Upper lobe of left lung (tissue), 6 donors: ENCODE measurements around the gene GNA12. TPM values are rescaled to one million over a fixed set of nuclear protein-coding genes. Genes with fewer than 3 reads are reported as not detected.

ENCODE experiments used
- ATAC-seq, 2 donors: fragments of 200-7000 bp; cut with Tn5 transposase; one replicate each; pipeline ENCODE4 v1.9.1; 2022; ENCODE audit warnings: mild to moderate bottlenecking in 2 of 2, moderate library complexity in 2 of 2; ENCODE audit not compliant: low FRiP score in 2 of 2
- DNase-seq, 2 donors: peaks; one replicate each; pipeline ENCODE4 v3.0.0-alpha.2; 2019 to 2020
- H3K27ac ChIP-seq, 4 donors: fragments of 200-600 bp; sonication (generic); one replicate each; pipeline ENCODE4 v1.5.1; 2016 to 2019
- H3K27me3 ChIP-seq, 4 donors: fragments of 200-600 bp; sonication (generic); one replicate each; pipeline ENCODE4 v1.5.1; 2017 to 2019
- H3K36me3 ChIP-seq, 4 donors: fragments of 200-600 bp; sonication (generic); one replicate each; pipeline ENCODE4 v1.5.1; 2016 to 2019
- H3K4me1 ChIP-seq, 4 donors: fragments of 200-600 bp; sonication (generic); one replicate each; pipeline ENCODE4 v1.5.1; 2018 to 2019
- H3K4me3 ChIP-seq, 4 donors: fragments of 200-600 bp; sonication (generic); one replicate each; pipeline ENCODE4 v1.5.1; 2017 to 2019; ENCODE audit warnings: mild to moderate bottlenecking in 2 of 4, moderate library complexity in 1 of 4
- H3K9me3 ChIP-seq, 4 donors: fragments of 200-600 bp; sonication (generic); one replicate each; pipeline ENCODE4 v1.5.1; 2018 to 2019
- CTCF ChIP-seq, 6 experiments: fragments of 450-650 bp in 4 of 6; fragments of 200-600 bp in 2 of 6; sonication (generic) in 2 of 6; IDR thresholded peaks; one replicate each; pipeline ENCODE4 v1.5.1; 2016 to 2019; ENCODE audit warnings: antibody characterized with exemption in 6 of 6
- EP300 ChIP-seq, 4 donors: sonication (generic); formaldehyde crosslinking; IDR thresholded peaks; one replicate each; pipeline ENCODE4 v1.5.1; 2017; ENCODE audit warnings: antibody characterized with exemption in 4 of 4, control low read depth in 2 of 4
- POLR2A ChIP-seq, 4 donors: fragments of 450-650 bp; IDR thresholded peaks; one replicate each; pipeline ENCODE4 v1.5.1; 2016 to 2017; ENCODE audit warnings: antibody characterized with exemption in 4 of 4, mild to moderate bottlenecking in 2 of 4
- POLR2AphosphoS5 ChIP-seq, 2 donors: sonication (generic); formaldehyde crosslinking; IDR thresholded peaks; one replicate each; pipeline ENCODE4 v1.5.1; 2017; ENCODE audit warnings: antibody characterized with exemption in 2 of 2
- WGBS, 2 donors: methylation state at CpG; one replicate each; pipeline ENCODE4 v1.1.5; 2017 to 2018; 5-methylcytosine and 5-hydroxymethylcytosine counted together
- total RNA-seq, 6 donors: library from RNA; depleted of rRNA in 4 of 6; stranded (reverse); fragments of >200 nt in 4 of 6; gene quantifications; one replicate each; pipeline versions ENCODE4 v1.1.0 to v1.2.1, GENCODE V29; 2016 to 2021
- donor health status: DM: no; HTN: no; CAD: no; lungs with moderate emphysema.
- donor health status: DM: no; HTN: yes; CAD: no; lungs with severe emphysema.

The GNA12 gene
- total RNA-seq, 6 donors from 2014 or later, result 24.0 to 52.3 (median 35.7) TPM

- H3K36me3 ChIP-seq, result no peaks in the 10 kb centered on the region
- peaks cover 0 to 8% (median 0%) of the 10 kb centered on the region in 4 donors for H3K4me1 ChIP-seq
- no peaks in the 10 kb centered on the region for H3K27me3 ChIP-seq
- WGBS, 2 donors, result 62 to 81% methylated on average over 12 of the region's 12 CpGs
- H3K27ac ChIP-seq, result peak overlapping the region in 1 of 4 donors; percentile 45
- TF ChIP-seq EP300 (IDR thresholded peaks at IDR 0.05) (no peak), POLR2A (IDR thresholded peaks at IDR 0.05) (no peak), CTCF (IDR thresholded peaks at IDR 0.05) (no peak), POLR2AphosphoS5 (IDR thresholded peaks at IDR 0.05) (peak in 1 of 2 donors; percentile 53)
- H3K9me3 ChIP-seq, result no peaks in the 10 kb centered on the region
- DNase-seq, result no peak
- no peak overlapping the region for H3K4me3 ChIP-seq
- ATAC-seq, result peak; percentile 24 to 69
Observed at GRCh38 chr7:2701832-2702593, 142.1 kb downstream of the GNA12 start.

- Histone ChIP-seq H3K27me3 (no peaks in the 10 kb centered on the region), H3K36me3 (no peaks in the 10 kb centered on the region), H3K9me3 (no peaks in the 10 kb centered on the region), H3K27ac (peak overlapping the region in 1 of 4 donors; percentile 45), H3K4me3 (no peak overlapping the region), H3K4me1 (peaks cover 0 to 8% (median 0%) of the 10 kb centered on the region in 4 donors)
- WGBS, 2 donors, result 87 to 100% methylated on average over 1 to 17 of the region's 17 CpGs
- peak in 1 of 2 donors; percentile 80 for DNase-seq
- TF ChIP-seq POLR2A (IDR thresholded peaks at IDR 0.05) (no peak), CTCF (IDR thresholded peaks at IDR 0.05) (no peak), POLR2AphosphoS5 (IDR thresholded peaks at IDR 0.05) (no peak), EP300 (IDR thresholded peaks at IDR 0.05) (no peak)
- peak in 1 of 2 donors; percentile 5 for ATAC-seq
Observed at GRCh38 chr7:2701424-2701823, 142.7 kb downstream of the GNA12 start.

GRCh38 chr7:2700141-2700850 is 143.8 kb downstream of the GNA12 start:
- Histone ChIP-seq H3K4me3 (no peak overlapping the region), H3K36me3 (no peaks in the 10 kb centered on the region), H3K27ac (no peak overlapping the region), H3K9me3 (no peaks in the 10 kb centered on the region), H3K4me1 (peaks cover 0 to 8% (median 0%) of the 10 kb centered on the region in 4 donors), H3K27me3 (no peaks in the 10 kb centered on the region)
- WGBS, 2 donors, result 90 to 92% methylated on average over 26 to 32 of the region's 40 CpGs
- peak in 1 of 2 donors; percentile 75 for DNase-seq
- ATAC-seq, result no peak
- no peak for TF ChIP-seq EP300 (IDR thresholded peaks at IDR 0.05)
- no peak for TF ChIP-seq POLR2A (IDR thresholded peaks at IDR 0.05)
- TF ChIP-seq POLR2AphosphoS5 (IDR thresholded peaks at IDR 0.05), result no peak
- TF ChIP-seq CTCF (IDR thresholded peaks at IDR 0.05), result no peak

- H3K27ac ChIP-seq, result no peak overlapping the region
- WGBS, 2 donors, result 39 to 63% methylated on average over 15 of the region's 15 CpGs
- H3K9me3 ChIP-seq, result no peaks in the 10 kb centered on the region
- no peaks in the 10 kb centered on the region for H3K36me3 ChIP-seq
- H3K4me3 ChIP-seq, result no peak overlapping the region
- no peak for ATAC-seq
- H3K27me3 ChIP-seq, result no peaks in the 10 kb centered on the region
- no peak for DNase-seq
- H3K4me1 ChIP-seq, result peaks cover 0 to 8% (median 0%) of the 10 kb centered on the region in 4 donors
- no peak for TF ChIP-seq POLR2AphosphoS5 (IDR thresholded peaks at IDR 0.05)
- TF ChIP-seq POLR2A (IDR thresholded peaks at IDR 0.05), result no peak
- TF ChIP-seq CTCF (IDR thresholded peaks at IDR 0.05), result no peak
- TF ChIP-seq EP300 (IDR thresholded peaks at IDR 0.05), result no peak
Observed at GRCh38 chr7:2699289-2699620, 144.9 kb downstream of the GNA12 start.
